IMR-90 (cell line): ENCODE measurements around the gene CST4.

Experiments used
- BHLHE40 ChIP-seq: fragments of 150-350 bp; IDR thresholded peaks from 2 replicates; pipeline ENCODE4 v1.6.1; 2016; ENCODE audit warnings: mild to moderate bottlenecking, low read depth, low read length
- CEBPB ChIP-seq: IDR thresholded peaks from 2 replicates; pipeline ENCODE4 v1.6.1; 2012; ENCODE audit warnings: low read depth, low read length, improper control_type of control experiment
- CHD1 ChIP-seq: IDR thresholded peaks from 2 replicates; pipeline ENCODE4 v1.6.1; 2012; ENCODE audit warnings: low read depth, low read length, improper control_type of control experiment
- FOS ChIP-seq: fragments of 150-350 bp; IDR thresholded peaks from 2 replicates; pipeline ENCODE4 v1.6.1; 2016; ENCODE audit warnings: low read depth, low read length
- MAFK ChIP-seq: IDR thresholded peaks from 2 replicates; pipeline ENCODE4 v1.6.1; 2012; ENCODE audit warnings: low read depth, low read length, improper control_type of control experiment
- MXI1 ChIP-seq: IDR thresholded peaks from 2 replicates; pipeline ENCODE4 v1.6.1; 2012; ENCODE audit warnings: low read depth, mild to moderate bottlenecking, low read length, moderate library complexity, borderline replicate concordance
- POLR2A ChIP-seq: IDR thresholded peaks from 2 replicates; pipeline ENCODE4 v1.6.1; 2012; ENCODE audit warnings: mild to moderate bottlenecking, low read depth, low read length
- RAD21 ChIP-seq: IDR thresholded peaks from 2 replicates; pipeline ENCODE4 v1.6.1; 2012; ENCODE audit warnings: low read length, improper control_type of control experiment
- RCOR1 ChIP-seq: IDR thresholded peaks from 2 replicates; pipeline ENCODE4 v1.6.1; 2012; ENCODE audit warnings: mild to moderate bottlenecking, low read length, improper control_type of control experiment; ENCODE audit not compliant: insufficient replicate concordance
- RFX5 ChIP-seq: IDR thresholded peaks from 2 replicates; pipeline ENCODE4 v1.8.0; 2012; ENCODE audit warnings: low read depth, mild to moderate bottlenecking, low read length, moderate library complexity
- SMC3 ChIP-seq: fragments of 150-350 bp; IDR thresholded peaks from 2 replicates; pipeline ENCODE4 v1.6.1; 2016; ENCODE audit warnings: low read depth, mild to moderate bottlenecking, antibody characterized with exemption, low read length, moderate library complexity
- TF ChIP-seq, protein P1 (sequence below): conservative IDR thresholded peaks from 2 replicates; pipeline ENCODE4 v1.5.1; 2012; ENCODE audit warnings: mild to moderate bottlenecking, low read depth, low read length, improper control_type of control experiment
- TF ChIP-seq, protein P2 (sequence below): fragments of 150-350 bp; IDR thresholded peaks from 2 replicates; pipeline ENCODE4 v1.6.1; 2016; ENCODE audit warnings: low read depth, mild to moderate bottlenecking, low read length, moderate library complexity, borderline replicate concordance
- TF ChIP-seq, protein P3 (sequence below): fragments of 150-350 bp; IDR thresholded peaks from 2 replicates; pipeline ENCODE4 v1.6.1; 2017; ENCODE audit warnings: mild to moderate bottlenecking, antibody characterized with exemption, low read length, low read depth

DNA sequence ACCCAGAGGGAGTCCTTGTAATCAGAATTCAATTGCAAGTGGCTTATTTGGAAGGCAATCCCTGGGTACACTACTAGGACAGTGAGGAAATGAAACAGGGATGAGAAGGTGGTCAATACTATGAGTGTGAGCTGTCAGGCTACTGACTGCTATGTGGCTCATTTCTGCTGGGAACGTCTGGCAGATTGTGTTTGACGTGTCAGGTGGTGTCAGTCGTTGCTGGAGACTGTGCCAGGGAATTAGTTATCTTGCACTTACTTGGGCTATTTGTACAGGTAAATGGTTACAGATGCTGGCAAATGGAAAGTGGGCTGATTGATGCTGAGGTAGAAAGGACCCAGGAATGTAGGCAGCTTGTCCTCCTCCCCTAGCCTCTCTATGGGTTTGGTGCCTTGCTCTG lies 17.4 kb downstream of the CST4 start:
- TF ChIP-seq, protein P1, sequence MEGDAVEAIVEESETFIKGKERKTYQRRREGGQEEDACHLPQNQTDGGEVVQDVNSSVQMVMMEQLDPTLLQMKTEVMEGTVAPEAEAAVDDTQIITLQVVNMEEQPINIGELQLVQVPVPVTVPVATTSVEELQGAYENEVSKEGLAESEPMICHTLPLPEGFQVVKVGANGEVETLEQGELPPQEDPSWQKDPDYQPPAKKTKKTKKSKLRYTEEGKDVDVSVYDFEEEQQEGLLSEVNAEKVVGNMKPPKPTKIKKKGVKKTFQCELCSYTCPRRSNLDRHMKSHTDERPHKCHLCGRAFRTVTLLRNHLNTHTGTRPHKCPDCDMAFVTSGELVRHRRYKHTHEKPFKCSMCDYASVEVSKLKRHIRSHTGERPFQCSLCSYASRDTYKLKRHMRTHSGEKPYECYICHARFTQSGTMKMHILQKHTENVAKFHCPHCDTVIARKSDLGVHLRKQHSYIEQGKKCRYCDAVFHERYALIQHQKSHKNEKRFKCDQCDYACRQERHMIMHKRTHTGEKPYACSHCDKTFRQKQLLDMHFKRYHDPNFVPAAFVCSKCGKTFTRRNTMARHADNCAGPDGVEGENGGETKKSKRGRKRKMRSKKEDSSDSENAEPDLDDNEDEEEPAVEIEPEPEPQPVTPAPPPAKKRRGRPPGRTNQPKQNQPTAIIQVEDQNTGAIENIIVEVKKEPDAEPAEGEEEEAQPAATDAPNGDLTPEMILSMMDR, result no peak
- no peak for TF ChIP-seq RAD21
- no peak for TF ChIP-seq POLR2A
- no peak for TF ChIP-seq BHLHE40
- no peak for TF ChIP-seq FOS
- TF ChIP-seq SMC3, result no peak
- TF ChIP-seq, protein P2, sequence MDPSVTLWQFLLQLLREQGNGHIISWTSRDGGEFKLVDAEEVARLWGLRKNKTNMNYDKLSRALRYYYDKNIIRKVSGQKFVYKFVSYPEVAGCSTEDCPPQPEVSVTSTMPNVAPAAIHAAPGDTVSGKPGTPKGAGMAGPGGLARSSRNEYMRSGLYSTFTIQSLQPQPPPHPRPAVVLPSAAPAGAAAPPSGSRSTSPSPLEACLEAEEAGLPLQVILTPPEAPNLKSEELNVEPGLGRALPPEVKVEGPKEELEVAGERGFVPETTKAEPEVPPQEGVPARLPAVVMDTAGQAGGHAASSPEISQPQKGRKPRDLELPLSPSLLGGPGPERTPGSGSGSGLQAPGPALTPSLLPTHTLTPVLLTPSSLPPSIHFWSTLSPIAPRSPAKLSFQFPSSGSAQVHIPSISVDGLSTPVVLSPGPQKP, result no peak
- TF ChIP-seq RCOR1, result no peak
- TF ChIP-seq MAFK, result no peak
- no peak for TF ChIP-seq MXI1
- TF ChIP-seq CEBPB, result no peak
- TF ChIP-seq, protein P3, sequence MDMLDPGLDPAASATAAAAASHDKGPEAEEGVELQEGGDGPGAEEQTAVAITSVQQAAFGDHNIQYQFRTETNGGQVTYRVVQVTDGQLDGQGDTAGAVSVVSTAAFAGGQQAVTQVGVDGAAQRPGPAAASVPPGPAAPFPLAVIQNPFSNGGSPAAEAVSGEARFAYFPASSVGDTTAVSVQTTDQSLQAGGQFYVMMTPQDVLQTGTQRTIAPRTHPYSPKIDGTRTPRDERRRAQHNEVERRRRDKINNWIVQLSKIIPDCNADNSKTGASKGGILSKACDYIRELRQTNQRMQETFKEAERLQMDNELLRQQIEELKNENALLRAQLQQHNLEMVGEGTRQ, result no peak
- no peak for TF ChIP-seq RFX5
- no peak for TF ChIP-seq CHD1
